ENCODE measurements around the gene NAGPA.

NAGPA gene

DNA sequence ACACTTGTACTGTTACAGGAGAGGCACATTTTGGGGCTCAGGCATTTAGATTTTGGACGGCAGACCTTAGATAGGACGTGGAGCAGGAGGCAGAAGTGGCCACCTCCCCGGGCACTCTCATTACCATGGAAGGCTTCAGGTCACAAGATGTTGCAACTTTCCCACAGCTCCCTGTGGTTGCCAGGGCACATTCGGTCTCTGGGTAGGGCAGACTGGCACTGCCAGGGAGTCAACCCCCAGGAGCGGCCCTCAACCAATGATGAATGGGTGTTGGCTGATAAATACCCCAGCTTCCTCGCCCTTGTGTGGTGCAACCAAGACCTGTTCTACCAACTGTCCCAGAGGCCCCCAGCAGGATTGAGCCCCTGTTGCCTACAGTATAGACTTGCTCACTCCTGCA, 11.2 kb downstream of the NAGPA start:
- Histone ChIP-seq H3K27me3 (no peaks in the 10 kb centered on the region), H3K9me3 (no peaks in the 10 kb centered on the region), H3K4me3 (ENCODE audit: low read depth in 1 of 2, low read length in 1 of 2) (no peak overlapping the region), H3K4me1 (ENCODE audit: control insufficient read depth in 1 of 2, insufficient read depth in 1 of 2, low read depth in 1 of 2, low read length in 1 of 2) (no peaks in the 10 kb centered on the region), H3K36me3 (peaks cover 5% of the 10 kb centered on the region), H3K27ac (no peak overlapping the region)
- TF ChIP-seq, protein P1, sequence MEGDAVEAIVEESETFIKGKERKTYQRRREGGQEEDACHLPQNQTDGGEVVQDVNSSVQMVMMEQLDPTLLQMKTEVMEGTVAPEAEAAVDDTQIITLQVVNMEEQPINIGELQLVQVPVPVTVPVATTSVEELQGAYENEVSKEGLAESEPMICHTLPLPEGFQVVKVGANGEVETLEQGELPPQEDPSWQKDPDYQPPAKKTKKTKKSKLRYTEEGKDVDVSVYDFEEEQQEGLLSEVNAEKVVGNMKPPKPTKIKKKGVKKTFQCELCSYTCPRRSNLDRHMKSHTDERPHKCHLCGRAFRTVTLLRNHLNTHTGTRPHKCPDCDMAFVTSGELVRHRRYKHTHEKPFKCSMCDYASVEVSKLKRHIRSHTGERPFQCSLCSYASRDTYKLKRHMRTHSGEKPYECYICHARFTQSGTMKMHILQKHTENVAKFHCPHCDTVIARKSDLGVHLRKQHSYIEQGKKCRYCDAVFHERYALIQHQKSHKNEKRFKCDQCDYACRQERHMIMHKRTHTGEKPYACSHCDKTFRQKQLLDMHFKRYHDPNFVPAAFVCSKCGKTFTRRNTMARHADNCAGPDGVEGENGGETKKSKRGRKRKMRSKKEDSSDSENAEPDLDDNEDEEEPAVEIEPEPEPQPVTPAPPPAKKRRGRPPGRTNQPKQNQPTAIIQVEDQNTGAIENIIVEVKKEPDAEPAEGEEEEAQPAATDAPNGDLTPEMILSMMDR (IDR thresholded peaks at IDR 0.05): no peak

DNA sequence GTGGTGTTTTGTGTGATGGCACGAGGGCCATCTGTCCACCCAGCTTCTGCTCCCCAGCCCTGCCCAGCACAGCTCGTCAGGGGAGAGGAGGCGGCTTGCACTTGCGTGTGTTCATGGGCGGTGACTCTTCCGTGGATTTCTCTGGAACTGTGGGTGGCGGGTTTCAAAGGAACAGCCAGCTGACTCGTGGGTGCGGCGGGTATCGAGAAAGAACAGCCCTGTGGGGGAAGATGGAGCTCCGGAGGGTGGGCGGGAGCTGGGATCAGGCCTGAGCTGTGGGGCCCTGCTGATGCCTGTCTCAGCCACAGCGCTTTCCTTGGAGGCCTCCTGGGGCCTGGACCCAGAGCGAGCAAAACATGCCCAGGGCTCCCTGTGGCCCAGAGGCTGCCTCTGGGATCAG, 13.2 kb downstream of the NAGPA start:
- H3K36me3 ChIP-seq: peaks cover 5% of the 10 kb centered on the region
- no peaks in the 10 kb centered on the region for H3K9me3 ChIP-seq
- no peaks in the 10 kb centered on the region for H3K27me3 ChIP-seq
- no peak overlapping the region for H3K4me3 ChIP-seq (ENCODE audit: low read depth in 1 of 2, low read length in 1 of 2)
- no peaks in the 10 kb centered on the region for H3K4me1 ChIP-seq (ENCODE audit: control insufficient read depth in 1 of 2, insufficient read depth in 1 of 2, low read depth in 1 of 2, low read length in 1 of 2)
- no peak overlapping the region for H3K27ac ChIP-seq
- TF ChIP-seq, protein P1 (IDR thresholded peaks at IDR 0.05): no peak

DNA sequence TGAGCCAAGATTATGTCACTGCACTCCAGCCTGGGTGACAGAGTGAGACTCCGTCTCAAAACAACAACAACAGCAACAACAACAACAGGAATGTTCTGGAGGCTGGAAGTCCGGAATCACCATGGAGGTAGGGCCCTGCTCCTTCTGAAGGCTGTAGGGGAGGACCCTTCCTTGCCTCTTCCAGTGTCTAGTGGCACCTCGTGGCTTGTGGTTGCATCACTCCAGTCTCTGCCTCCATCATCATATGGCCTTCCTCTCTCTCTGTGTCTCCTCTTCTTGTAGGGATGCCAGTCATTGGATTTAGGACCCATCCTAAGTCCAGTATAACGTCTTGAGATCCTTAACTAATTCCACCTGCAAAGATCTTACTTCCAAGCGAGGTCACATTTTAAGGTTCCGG, 14.0 kb downstream of the NAGPA start:
- Histone ChIP-seq H3K9me3 (no peaks in the 10 kb centered on the region), H3K27me3 (no peaks in the 10 kb centered on the region), H3K36me3 (no peaks in the 10 kb centered on the region), H3K4me3 (ENCODE audit: low read depth in 1 of 2, low read length in 1 of 2) (no peak overlapping the region), H3K4me1 (ENCODE audit: control insufficient read depth in 1 of 2, insufficient read depth in 1 of 2, low read depth in 1 of 2, low read length in 1 of 2) (no peaks in the 10 kb centered on the region), H3K27ac (no peak overlapping the region)
- TF ChIP-seq, protein P1 (IDR thresholded peaks at IDR 0.05): no peak

DNA sequence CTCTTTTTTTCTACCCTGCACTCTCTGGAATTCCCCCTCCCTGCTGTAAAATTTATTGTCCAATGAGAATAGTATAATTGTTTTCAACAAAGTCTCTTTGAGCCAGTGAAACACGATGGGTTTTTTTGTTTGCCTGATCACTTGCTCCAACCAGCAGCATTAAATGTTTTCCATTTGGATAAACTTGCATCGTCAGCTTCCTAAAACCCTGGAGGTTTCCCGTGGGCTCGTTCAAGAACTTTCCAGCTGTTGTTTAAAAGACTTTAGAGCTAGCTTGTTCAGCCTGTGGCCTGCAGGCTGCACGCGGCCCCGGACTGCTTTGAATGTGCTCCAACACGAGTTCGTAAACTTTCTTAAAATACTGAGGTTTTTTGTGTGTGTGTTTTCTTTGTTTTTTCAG, 14.9 kb downstream of the NAGPA start:
- H3K27me3 ChIP-seq: no peaks in the 10 kb centered on the region
- H3K4me3 ChIP-seq (ENCODE audit: low read depth in 1 of 2, low read length in 1 of 2): no peak overlapping the region

GRCh38 chr16:5017678-5017969, 16.1 kb downstream of the NAGPA start:
- Histone ChIP-seq H3K4me1 (ENCODE audit: control insufficient read depth in 1 of 2, insufficient read depth in 1 of 2, low read depth in 1 of 2, low read length in 1 of 2) (no peaks in the 10 kb centered on the region), H3K36me3 (no peaks in the 10 kb centered on the region), H3K27ac (no peak overlapping the region), H3K27me3 (no peaks in the 10 kb centered on the region), H3K4me3 (ENCODE audit: low read depth in 1 of 2, low read length in 1 of 2) (no peak overlapping the region), H3K9me3 (no peaks in the 10 kb centered on the region)
- TF ChIP-seq, protein P1 (IDR thresholded peaks at IDR 0.05): no peak

More for the DNA sequence above, 14.9 kb downstream of the NAGPA start:
- H3K4me1 ChIP-seq (ENCODE audit: control insufficient read depth in 1 of 2, insufficient read depth in 1 of 2, low read depth in 1 of 2, low read length in 1 of 2): no peaks in the 10 kb centered on the region
- H3K9me3 ChIP-seq: no peaks in the 10 kb centered on the region
- TF ChIP-seq, protein P1 (IDR thresholded peaks at IDR 0.05): no peak
- no peaks in the 10 kb centered on the region for H3K36me3 ChIP-seq
- H3K27ac ChIP-seq: no peak overlapping the region
